Kidney (tissue), 14 donors: Measurements from ENCODE around the gene SULT1E1. TPM values are rescaled to one million over a fixed set of nuclear protein-coding genes. Genes with fewer than 3 reads are reported as not detected.

Experiments
- DNase-seq, 5 donors: peaks; one replicate each; pipeline ENCODE4 v3.0.0-alpha.2; 2013 to 2020
- FAIRE-seq: peaks from 2 replicates; lab custom pipeline; 2012; peaks lifted over from hg19 to GRCh38; lab: Jason Lieb, UNC
- H3K27ac ChIP-seq, 2 donors: one replicate each; pipeline ENCODE4 v1.7.0; 2013; ENCODE audit warnings: low read depth in 2 of 2, low read length in 2 of 2, inconsistent platforms in 1 of 2
- H3K27me3 ChIP-seq: one replicate; pipeline ENCODE4 v1.7.1; 2013; ENCODE audit warnings: low read length, inconsistent platforms; ENCODE audit not compliant: control insufficient read depth, insufficient read depth
- H3K36me3 ChIP-seq, 3 donors: one replicate each; pipeline versions ENCODE4 v1.7.0 to v1.7.1; 2013; ENCODE audit warnings: low read length in 3 of 3, control low read depth in 1 of 3, inconsistent platforms in 1 of 3; ENCODE audit not compliant: insufficient read depth in 3 of 3, control insufficient read depth in 2 of 3
- H3K4me1 ChIP-seq, 3 donors: one replicate each; pipeline versions ENCODE4 v1.7.0 to v1.7.1; 2013; ENCODE audit warnings: low read length in 3 of 3, inconsistent platforms in 1 of 3, low read depth in 1 of 3; ENCODE audit not compliant: control insufficient read depth in 2 of 3, insufficient read depth in 2 of 3
- H3K4me3 ChIP-seq, 3 donors: one replicate each; pipeline versions ENCODE4 v1.7.0 to v1.8.1; 2013; ENCODE audit warnings: low read length in 3 of 3, control low read depth in 1 of 3, inconsistent platforms in 1 of 3
- H3K9ac ChIP-seq, 3 donors: one replicate each; pipeline versions ENCODE4 v1.7.0 to v1.7.1; 2013; ENCODE audit warnings: low read length in 3 of 3, control low read depth in 1 of 3, inconsistent platforms in 1 of 3
- H3K9me3 ChIP-seq, 3 donors: one replicate each; pipeline versions ENCODE4 v1.7.0 to v1.7.1; 2013; ENCODE audit warnings: low read length in 3 of 3, control low read depth in 1 of 3, inconsistent platforms in 1 of 3; ENCODE audit not compliant: control insufficient read depth in 2 of 3, insufficient read depth in 1 of 3
- CTCF ChIP-seq: IDR thresholded peaks from 3 replicates; pipeline ENCODE4 v1.5.1; 2012; ENCODE audit warnings: mild to moderate bottlenecking, moderate library complexity, borderline replicate concordance; ENCODE audit not compliant: insufficient read depth; ENCODE audit errors: extremely low read depth
- intact Hi-C: fragments of 100-400 bp; cut with DNase I; formaldehyde crosslinking; loops from one replicate; pipeline ENCODE4 v1.11.1; 2022
- polyA plus RNA-seq: library from polyadenylated mRNA; stranded (reverse); fragments of 350-450 nt; fragmentation: Illumina TruSeq; extraction: RNeasy Lipid Tissue Mini Kit (QIAGEN cat#74804); gene quantifications from one replicate; pipeline ENCODE4 v1.2.3, GENCODE V29; 2014; ENCODE audit warnings: low read depth, low replicate concordance; ENCODE audit not compliant: insufficient read depth
- total RNA-seq: library from RNA; stranded (reverse); fragmentation: NEBNext Ultra II Directional; extraction: Animal tissue kit (Norgen Biotek cat#: 25700); gene quantifications from one replicate; pipeline ENCODE4 v1.2.1, GENCODE V29; 2021
- donor health status: control.
- donor health status: control.
- donor health status: control.
- donor health status: control.
- donor health status: control.
- donor health status: DM: yes; HTN: yes; CAD: no.
- donor health status: Normal renal cell carcinoma (clear cell type).

The SULT1E1 gene
- total and polyA plus RNA-seq, 2 donors from 2014 or later: 0.28 to 1.4 TPM

- no peak overlapping the region for H3K9ac ChIP-seq
Measured at GRCh38 chr4:69823481-69824186, 36.3 kb downstream of the SULT1E1 start.

GRCh38 chr4:69823048-69823447, 36.9 kb downstream of the SULT1E1 start:
- TF ChIP-seq CTCF: no peak
- no peak for FAIRE-seq

More at GRCh38 chr4:69823481-69824186, 36.3 kb downstream of the SULT1E1 start:
- TF ChIP-seq CTCF: peak; percentile 56
- intact Hi-C loops: no loop called here
- no peak for FAIRE-seq
- H3K4me3 ChIP-seq: no peak overlapping the region
- no peaks in the 10 kb centered on the region for H3K27me3 ChIP-seq
- H3K9me3 ChIP-seq: no peaks in the 10 kb centered on the region
- no peak for DNase-seq
- H3K27ac ChIP-seq: no peak overlapping the region
- no peaks in the 10 kb centered on the region for H3K36me3 ChIP-seq
- H3K4me1 ChIP-seq: no peaks in the 10 kb centered on the region

GRCh38 chr4:69822198-69822597, 37.7 kb downstream of the SULT1E1 start:
- intact Hi-C loops: no loop called here
- Histone ChIP-seq H3K36me3 (no peaks in the 10 kb centered on the region), H3K4me3 (no peak overlapping the region), H3K9me3 (no peaks in the 10 kb centered on the region), H3K27ac (no peak overlapping the region), H3K27me3 (no peaks in the 10 kb centered on the region), H3K4me1 (no peaks in the 10 kb centered on the region), H3K9ac (no peak overlapping the region)
- no peak for TF ChIP-seq CTCF
- FAIRE-seq: no peak
- DNase-seq: no peak

More at GRCh38 chr4:69823048-69823447, 36.9 kb downstream of the SULT1E1 start:
- Histone ChIP-seq H3K4me3 (no peak overlapping the region), H3K9me3 (no peaks in the 10 kb centered on the region), H3K36me3 (no peaks in the 10 kb centered on the region), H3K9ac (no peak overlapping the region), H3K4me1 (no peaks in the 10 kb centered on the region), H3K27me3 (no peaks in the 10 kb centered on the region), H3K27ac (no peak overlapping the region)
- no peak for DNase-seq
- intact Hi-C loops: no loop called here
